DMS 273 (cell line): Measurements from ENCODE around the gene TUFT1.
A peak's percentile ranks its signal among the peaks of the same experiment; 100 is the strongest.

Experiments
- DNase-seq: peaks from one replicate; lab custom pipeline; 2025; ENCODE audit not compliant: unreplicated experiment; lab: John Stamatoyannopoulos, UW

Gene TUFT1

DNA sequence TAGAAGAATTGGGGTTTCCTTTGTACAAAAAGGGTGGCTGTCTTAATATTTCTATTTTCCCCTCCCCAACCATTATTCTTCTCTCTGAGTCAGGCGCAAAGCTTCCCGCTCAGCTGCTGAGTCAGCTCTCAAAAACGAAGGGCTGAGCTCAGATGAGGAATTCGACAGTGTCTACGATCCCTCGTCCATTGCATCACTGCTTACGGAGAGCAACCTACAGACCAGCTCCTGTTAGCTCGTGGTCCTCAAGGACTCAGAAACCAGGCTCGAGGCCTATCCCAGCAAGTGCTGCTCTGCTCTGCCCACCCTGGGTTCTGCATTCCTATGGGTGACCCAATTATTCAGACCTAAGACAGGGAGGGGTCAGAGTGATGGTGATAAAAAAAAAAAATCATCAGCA is 3.0 kb upstream of the TUFT1 start:
- DNase-seq, result no peak

DNA sequence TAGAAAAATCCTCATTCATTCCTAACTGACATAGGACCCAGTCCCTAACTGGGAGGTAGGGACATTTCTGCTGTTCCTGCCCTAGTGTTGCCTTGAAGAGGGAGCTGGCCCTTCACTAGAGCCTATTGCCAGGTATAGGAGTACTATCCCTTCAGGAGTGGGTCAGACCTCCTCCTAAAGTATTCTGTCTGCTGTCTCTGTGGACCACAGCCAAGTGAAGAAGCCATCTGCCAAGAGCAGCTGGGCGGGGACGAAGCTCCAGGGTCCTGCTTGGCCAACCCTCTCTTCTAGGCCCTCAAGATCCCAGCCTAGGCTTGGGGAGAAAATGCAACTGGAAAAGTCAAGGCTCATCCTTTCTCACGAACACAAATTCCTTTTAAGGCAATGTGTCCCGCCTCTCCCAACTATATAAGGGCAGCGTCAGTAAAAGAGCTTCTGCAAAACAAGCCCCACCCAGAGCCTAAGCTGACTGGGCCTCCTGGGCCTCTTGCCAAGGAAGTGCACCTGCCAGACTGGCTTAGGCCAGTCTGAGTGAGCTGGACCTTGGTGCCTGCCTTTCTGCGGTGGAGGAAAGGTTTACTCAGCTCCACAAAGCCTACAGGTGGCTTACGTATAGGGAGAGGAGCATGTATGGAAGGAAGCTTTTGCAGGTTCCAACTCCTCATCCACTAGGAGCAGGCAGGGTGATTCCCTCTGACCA is 638 bp upstream of the TUFT1 start:
- DNase-seq, result peak; percentile 95

DNA sequence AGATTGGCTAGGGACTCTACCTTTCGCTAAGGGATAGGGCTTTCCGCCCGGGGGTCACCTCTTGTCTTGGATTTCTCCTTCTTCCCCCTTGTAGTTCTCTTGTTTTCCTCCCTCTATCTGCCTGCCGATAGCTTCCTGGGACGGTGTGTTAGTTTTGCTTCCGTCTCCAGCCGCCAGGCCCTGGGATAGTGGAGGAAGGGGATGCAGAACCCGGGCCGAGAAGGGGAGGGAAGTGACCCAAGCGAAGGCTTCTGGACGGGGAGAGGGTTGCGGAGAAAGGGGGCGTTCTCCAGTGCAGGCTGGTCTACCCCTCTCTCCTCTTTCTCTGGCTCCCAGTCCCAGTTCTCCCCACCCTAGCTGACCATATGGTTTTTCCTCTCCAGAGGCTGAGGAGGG is 871 bp downstream of the TUFT1 start:
- DNase-seq, result peak; percentile 64

DNA sequence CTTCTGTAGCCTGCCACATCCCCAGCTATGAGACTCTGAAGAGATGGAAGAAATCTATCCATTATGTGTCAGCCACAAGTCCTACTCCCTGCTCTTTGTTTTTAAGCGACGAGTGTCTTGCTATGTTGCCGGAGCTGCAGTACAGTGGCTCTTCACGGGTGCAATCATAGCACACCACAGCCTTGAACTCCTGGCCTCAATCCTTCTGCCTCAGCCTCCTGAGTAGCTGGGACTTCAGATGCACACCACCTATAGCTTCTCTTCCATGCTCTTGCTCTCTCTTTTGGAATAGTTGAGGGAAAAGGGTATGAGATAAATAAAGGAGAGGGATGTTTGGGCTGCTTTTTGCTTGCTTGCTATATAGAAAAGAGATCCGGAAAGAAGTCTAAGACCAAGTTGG is 1.6 kb downstream of the TUFT1 start:
- no peak for DNase-seq

DNA sequence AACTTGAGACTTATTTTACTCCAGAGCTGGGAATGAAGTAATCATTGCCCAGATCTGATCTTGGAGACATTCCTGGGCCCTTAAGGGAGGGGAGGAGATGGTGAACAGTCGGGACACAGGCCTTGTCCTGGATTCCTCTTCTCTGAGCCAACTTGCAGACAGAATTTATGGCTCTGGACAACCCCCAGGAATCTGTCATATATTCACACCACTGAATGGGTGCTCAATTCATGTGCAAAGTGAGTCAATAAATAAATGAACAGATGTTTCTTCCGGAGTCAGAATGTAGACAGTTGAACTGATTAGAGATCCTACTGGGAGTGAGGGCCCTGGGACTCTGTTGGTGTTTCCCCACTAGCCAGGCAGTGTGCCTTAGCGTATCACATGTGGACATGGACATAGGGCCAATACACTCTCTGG is 2.6 kb downstream of the TUFT1 start:
- peak; percentile 67 for DNase-seq

DNA sequence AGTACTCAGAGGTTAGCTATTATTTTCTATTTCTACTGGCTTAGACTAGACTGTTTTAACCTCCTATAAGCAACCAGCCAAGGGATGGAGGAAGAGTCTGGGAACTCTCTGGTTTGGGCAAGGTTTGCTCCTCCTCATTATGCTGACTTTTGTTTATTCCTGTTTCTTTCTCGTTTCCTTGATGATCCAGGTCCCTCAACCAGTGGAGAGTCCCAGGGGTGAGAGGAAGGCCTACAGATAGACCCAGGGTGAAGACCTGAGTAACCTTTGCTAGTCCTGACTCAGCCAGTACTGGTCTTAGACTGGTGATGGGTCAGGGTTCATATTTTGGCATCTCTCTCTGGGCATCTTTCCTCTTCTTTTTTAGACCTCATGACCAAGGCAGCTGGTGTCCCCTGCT is 5.4 kb downstream of the TUFT1 start:
- no peak for DNase-seq

DNA sequence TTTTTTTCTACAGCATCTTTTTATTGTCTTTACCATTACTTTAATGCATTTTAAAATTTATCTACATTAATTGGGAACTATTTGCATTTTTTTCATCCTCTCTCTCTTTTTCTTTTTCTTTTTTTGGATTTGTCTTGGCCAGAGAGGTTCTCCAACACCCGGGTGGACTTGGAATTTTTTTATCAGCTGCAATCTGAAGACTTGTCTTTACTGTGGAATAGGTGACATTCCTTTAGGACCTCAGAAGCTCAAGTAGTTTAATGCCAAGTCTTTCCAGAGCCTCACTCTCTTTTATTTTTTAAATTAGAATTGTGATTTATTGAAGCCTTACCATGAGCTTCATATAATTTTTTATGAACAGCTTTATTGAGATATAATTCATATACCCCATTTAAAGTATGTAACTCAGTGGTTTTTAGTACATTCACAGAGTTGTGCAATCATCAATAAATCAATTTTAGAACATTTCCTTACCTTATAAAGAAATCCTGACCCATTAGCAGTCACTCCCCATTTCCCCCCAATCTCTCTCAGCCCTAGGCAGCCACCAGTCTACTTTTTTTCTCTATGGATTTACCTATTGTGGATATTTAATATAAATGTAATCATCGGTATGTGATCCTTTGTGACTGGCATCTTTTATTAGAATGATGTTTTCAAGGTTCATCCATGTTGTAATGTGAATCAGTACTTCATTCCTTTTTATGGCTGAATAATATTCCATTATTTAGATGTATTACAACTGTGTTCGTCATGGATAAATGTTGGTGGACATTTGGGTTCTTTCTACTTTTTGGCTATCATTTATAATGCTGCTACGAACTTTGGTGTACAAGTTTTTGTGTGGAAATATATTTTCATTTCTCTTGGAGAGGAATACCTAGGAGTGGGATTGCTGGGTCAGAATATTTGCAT is 6.2 kb downstream of the TUFT1 start:
- no peak for DNase-seq

DNA sequence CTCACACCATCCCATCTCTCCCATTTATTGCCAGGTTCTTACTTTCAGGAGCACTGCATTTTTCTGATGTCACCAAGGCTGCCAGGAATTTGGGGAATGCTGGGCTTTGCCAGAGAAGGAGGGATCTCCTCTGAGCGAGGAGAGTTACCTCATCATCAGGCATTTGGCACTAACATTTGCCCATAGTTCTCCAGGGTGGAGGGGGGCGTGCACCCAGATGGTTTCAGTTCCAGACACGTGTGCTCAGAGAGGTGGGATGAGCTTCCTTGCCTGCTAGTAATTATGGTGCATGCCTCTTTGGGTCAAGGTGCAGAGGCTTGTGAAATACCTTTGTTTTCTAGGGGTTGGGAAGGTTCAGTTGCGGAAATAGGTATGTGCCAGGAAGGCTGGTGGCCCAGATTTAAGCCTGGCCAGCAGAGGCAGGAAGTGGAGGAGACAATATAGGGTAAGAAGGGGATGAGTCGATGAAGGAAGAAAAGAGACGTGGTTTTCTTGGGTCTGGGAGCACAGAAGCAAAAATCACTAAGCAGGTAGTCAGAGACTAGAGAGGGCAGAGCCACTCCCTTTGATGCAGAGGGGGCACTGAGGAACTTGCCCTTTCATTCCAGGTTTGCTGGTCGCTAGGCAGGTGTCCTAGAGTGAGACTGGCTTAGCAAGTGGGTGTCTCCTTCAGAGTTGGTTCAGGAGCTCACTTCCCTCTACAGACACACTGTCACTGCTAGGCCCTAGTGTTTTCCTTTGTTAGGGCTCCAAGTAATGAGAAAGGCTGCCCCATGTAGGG is 7.2 kb downstream of the TUFT1 start:
- peak; percentile 60 for DNase-seq

DNA sequence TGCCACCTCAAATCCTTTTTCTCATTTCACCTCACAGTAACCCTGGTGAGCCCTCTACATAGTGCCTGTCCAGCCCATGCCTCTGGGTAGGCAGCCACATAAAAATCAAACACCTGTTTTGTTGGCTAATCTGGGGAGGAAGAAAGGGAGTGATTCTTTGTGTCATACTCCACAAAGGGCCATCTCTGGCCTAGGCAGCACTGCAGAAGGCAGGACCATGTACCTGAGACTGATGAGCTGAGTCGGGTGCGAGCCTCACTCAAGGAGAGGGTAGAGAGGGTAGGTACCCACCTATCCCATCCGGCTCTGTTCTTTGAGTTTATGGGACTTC is 7.8 kb downstream of the TUFT1 start:
- no peak for DNase-seq

DNA sequence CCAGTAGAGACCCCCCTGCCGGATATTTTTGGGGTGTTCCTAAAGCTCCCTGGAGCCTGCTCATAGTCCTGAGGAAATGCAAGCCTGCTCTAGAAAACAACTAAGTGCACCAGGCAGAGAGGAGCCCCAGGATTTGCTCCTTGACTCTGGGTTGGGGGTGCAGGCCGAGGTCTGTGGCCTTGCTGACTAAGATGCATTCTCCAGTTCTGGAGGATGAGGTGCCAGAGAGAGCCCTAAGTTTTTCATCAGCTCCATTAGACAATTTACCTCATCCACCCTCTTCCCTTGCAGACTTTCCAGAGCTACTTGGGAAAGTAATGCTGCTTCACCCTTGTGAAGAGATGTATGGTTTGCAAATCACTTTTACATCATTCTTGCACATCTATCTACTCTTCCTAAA is 9.1 kb downstream of the TUFT1 start:
- no peak for DNase-seq

DNA sequence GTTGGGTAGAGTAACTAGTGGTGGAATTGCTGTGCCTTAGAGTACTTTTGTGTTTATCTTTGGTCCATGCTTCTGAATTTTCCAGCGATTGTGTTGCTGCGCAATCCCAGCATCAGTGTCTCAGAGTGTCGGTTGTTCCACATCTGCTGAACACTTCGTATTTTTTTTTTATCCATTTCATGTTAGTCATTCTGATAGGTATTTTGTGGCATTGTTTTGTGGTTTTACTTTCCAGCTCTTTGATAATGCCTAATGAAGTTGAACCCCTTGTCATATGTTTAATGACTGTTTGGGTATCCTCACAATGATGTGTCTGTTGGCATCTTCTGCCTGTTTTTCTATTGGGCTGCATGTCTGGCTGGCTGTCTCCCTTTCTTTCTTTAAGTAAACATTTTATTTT is 13.6 kb downstream of the TUFT1 start:
- no peak for DNase-seq

DNA sequence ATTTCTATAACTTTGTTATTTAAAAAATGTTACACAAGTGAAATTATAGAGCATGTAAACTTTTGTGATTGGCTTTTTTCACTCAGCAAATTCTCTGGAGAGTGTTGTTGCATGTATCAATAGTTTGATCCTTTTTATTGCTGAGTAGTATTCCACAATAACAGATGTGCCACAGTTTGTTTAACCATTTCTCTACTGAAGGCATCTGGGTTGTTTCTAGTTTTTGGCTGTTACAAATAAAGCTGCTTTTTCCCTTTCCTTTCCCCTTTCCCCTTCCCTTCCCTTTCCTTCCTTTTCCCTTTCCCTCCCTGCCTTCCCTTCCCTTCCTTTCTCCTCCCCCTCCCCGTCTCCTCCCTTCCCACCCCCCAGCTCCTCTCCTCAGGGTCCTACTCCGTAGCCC is 15.9 kb downstream of the TUFT1 start:
- DNase-seq, result no peak

DNA sequence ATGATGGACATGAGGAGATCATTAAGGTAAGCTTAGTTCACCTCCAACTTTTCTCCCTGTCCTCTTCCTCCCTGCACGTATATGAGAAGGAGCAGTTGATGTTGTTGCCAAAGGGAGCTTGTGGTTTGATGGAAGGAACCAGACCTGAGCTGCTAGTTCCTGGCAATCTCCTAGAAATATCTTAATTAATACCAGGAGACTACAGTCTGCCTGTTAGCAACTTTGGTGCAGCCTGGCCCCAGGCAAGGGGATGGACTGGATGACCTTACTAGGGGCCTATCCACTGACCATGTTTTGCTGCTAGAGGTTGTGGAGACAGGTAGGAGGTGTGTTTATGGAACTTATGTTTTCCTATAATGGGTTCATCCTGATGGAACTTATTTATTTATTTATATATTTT is 22.6 kb downstream of the TUFT1 start:
- DNase-seq, result no peak

DNA sequence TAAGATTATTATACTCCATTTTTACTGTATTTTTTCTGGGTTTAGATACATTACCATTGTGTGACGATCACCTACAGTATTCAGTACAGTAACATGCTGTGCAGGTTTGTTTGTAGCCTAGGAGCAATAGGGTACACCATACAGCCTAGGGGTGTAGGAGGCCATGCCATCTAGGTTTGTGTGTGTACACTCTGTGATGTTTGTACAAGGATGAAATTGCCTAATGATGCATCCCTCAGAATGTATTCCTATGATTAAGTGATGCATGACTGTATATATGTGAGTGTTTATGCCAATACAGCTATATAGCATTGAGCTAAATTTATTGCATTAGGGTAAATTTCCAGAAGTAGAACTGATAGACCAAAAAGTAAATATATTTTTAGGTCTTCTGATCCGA is 23.3 kb downstream of the TUFT1 start:
- DNase-seq, result no peak

DNA sequence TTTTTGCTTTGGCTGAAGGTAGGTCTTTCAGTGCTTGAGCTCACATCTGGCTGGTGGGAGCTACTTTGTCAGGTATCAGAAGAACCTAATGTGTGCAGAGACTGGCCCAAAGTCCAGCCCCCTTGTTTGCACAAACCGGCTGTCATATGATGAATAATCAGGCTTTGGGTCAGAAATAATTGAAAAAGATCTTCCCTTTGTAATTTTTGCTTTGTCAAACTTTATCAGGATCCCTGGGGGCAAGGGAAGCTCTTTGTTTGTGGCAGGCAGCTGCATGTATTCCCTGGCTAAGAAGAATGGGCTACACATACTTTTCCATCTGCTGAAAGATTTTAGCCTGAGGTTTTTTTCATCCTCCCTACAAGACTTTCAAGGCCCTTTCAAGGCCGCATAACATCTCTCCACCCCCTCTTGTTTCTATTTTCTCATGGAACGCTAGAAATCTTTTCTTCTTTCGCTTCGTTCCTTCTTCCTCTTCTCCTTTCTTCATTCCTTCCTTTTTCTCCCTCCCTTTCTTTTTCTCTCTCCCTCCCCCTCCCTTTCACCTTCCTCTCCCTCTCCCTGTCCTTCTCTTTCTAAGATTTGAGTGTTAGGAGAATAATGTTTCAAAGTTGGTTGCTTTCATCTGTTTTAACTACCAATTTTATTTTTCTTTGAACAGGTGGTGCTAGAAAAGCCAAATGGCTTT is 25.5 kb downstream of the TUFT1 start:
- DNase-seq, result no peak

DNA sequence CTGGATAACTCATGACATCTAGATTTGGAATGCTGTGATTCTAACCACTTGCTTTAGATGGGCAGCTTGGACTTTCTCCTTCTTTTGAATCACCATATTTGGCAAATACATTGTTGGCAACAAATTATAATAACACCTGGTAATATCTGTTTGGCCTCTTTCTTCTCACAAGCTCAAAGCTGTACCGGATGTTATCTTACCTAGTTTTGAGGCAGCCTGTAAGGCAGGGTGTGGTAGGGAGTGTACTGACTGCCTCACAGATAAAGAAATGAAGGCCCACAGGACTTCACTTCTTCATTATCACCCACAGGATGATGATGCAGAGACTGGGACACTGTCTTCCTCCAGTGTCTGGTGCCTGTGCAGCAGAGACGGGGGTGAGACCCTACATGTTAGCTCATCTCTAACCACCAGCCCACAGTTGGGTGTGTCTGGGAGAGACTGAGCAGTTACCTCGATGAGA is 28.5 kb downstream of the TUFT1 start:
- no peak for DNase-seq

DNA sequence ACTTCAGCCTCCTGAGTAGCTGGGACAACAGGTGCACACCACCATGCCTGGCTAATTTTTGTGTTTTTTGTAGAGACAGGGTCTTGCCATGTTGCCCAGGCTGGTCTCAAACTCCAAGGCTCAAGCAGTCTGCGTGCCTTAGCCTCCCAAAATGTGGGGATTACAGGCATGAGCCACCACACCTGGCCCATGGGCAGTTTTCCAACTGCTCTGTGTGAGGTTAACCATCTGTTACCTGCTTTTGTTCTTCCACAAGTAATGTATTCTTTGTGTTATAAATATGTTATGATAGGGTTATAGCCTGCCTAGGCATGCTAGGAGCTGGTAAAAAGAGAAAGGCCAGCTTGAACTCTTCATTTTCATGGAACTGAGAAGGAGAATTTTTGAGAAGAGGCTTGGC is 30.7 kb downstream of the TUFT1 start:
- DNase-seq, result peak; percentile 81

DNA sequence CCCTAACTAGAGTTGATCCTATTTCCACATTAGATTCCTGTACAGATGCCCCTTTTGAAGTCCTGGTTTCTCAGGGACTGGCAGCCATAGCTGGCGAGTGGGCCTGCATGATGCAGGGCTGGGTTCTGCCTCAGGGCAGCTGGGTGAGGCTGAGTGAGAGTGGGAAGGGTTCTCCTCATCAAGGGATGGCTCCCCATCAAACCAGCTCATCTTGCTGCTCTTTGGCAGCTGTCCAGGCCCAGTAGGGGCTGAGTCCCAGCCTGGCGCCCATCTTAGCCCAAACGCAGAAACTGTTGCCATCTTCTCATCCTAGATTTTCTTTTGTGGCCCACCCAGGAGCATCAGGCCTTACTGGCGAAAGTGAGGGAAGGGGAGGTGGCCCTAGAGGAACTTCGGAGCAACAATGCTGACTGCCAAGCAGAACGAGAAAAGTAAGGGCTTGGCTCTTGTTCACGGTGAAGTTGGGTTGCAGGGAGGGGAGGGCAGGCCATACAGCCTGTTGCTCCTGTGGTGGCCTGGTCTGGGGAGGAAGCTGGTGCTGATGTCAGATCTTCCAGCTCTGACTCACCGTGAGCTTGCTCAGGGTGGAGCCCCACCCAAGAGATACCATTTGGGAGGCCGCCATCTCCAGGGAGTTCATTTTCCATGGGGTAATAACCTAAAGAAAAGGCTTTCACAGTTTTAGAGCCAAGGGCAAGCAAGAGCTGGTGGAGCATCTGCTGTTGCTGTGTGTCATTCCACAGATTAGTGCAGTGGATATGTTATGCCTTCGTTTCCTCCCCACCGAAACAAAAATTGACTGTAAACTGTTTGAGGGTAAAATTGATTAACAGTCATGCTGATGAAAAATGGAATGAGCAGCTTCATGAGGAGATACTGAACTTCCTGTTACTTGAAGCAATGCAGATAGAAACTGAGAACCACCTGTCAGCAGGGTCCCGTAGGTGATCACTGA is 34.7 kb downstream of the TUFT1 start:
- DNase-seq, result no peak

DNA sequence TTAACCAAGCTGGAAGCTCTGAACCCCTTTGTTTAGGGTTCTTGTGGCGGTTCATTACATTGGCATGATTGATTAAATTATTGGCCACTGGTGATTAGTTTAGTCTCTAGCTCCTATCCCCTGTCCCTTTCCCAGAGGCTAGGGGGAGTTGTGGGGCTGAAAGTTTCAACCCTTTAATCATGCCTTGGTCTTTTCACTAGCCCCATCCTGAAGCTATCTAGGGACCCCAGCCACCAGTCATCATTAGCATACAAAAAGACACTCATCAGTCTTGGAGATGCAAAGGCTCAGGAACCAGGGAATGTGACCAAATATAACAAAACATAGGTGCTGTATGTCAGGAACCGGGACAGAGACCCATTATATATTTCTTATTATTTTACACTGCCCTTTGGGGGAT is 37.1 kb downstream of the TUFT1 start:
- no peak for DNase-seq

DNA sequence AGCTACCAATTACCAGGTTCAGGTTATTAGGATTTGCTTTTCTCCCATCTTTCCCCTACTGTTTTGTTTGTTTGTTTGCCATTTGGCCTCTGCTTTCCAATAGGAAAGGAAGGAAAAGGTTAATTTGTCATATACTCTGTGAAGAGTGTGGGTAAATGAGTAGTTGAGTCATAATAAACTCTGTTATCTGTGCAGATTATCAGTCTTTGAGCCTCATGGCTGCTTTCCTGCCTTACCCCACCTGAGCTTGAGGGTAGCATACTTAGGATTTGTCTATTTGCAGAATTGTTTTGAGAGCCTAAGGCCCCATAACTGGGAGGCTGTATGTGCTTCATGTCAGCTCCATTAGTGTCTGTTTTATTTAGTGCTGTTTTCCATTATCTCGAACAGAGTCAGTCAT is 38.8 kb downstream of the TUFT1 start:
- DNase-seq, result no peak
